ENCODE results near the gene TFPT.

TFPT gene, protein sequence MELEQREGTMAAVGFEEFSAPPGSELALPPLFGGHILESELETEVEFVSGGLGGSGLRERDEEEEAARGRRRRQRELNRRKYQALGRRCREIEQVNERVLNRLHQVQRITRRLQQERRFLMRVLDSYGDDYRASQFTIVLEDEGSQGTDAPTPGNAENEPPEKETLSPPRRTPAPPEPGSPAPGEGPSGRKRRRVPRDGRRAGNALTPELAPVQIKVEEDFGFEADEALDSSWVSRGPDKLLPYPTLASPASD

DNA sequence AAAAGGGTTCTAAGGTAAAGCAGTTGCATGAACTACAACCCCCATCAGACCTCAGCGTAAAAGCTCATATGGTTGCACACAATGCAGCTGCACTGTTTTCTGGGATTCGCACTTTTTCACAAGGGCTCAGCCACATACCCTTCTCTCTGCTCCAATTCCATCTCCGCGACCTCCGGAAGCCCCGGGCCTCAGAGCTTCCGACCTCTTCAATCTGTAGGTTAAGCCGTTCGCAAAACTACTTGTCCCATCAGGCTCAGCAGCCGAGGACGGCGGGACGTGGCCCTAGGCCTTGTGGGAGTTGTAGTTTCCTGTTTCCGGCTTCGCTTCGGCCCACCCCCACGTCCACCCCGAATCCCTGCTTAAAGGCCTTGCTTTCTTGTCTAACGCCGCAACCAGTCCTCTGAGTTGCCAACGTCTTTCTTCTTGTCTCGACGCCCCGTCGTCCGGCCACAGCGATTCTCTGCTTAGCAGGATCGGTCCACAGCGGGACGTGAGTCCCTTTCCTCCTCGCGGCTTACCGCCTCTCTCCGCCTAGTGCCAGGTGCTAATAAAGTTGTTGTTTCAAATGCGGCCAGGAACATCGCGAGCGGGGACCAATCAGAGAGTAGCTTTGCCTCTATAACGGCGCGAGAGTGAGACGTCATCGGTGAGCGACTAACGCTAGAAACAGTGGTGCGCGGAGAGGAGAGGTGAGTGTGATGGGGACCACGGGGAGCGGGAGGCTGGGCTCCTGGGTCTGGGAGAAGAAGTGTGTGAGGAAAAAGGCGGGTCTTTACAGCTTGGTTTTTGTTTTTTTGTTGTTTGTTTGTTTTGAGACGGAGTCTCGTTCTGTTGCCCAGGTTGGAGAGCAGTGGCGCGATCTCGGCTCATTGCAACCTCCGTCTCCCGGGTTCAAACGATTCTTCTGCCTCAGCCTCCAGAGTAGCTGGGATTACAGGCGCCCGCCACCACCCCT lies at the start of gene TFPT, which contains the start of gene PRPF31:
TSS of gene TFPT (minus strand) at position 549 of the 955 bp plus-strand sequence. CDS start at position 161, 388 bp downstream.
TSS of gene PRPF31 (plus strand) at position 646 of the 955 bp plus-strand sequence. CDS start 2,525 bp downstream, outside the sequence.
- peak; percentile 98 for DNase-seq

DNA sequence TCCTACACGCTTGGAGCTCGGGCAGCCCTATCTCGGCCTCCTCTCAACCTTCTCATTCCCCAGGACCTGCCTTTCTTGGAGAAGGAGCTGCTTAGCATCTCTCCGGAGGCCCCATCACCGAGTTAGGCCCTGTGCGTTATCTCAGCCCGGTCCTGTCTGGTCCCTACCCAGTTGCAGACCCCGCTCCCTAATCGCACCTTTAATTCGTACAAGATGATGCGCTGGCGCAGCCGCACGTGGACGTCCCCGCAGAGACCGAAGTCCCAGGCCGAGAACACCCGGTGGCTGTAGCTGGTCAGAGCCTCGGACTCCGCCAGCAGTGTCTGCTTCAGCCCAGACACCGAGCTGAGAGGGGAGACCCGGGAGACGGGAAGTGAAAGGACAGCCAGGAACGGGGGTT lies 49.8 kb upstream of the TFPT start:
- no peak for DNase-seq

DNA sequence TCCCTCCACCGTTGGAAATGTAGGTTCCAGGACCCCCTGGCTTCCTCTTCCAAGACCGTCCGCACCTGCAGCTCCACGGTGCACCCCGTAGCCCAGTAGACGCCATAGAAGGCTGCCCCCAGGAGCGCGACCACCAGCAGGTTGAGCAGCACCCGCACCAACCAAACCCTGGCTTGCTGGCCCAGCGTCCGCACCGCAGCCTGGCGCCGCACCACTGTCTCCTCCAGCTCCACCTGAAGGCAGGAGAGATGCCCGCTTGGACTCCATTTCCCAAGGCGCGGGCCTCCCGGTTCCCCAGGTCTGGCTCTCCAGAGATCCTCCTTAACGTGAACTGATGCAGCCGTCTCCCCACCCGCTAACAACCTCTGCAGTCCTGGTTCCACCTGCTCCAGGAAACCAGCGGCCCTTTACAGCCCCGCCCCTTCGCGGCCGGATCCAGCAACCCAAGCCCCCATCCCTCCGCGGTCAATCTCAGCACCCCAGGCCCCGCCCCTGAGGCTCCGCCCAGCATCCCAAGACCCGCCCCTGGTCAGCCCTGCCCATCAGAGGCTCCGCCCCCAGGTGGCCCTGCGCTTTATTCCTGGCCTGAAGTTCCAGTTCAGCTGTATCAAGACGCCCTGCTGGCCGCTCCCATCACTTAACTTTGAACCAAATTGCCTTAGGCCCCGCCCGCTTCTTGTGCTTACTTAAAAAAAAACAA lies 49.1 kb upstream of the TFPT start:
- no peak for DNase-seq

DNA sequence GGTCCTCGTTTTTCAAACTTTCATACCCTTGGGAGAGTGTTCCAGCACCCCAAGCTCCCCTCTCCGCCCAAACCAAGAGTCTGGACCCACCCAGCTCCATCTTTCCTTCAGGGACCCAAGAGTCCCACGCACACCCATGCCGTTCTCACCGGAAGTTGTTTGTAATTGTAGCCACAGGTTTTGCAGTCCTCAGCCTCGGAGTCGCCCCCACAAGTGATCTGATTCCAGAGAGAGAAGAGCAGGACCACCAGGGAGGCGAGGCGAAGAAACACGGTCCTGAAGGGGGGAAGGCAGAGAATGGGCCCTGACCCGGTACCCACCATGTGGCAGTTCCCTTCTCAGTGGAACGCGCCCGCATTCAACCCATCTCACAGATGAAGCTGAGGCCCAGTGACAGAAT lies 47.4 kb upstream of the TFPT start:
- no peak for DNase-seq

DNA sequence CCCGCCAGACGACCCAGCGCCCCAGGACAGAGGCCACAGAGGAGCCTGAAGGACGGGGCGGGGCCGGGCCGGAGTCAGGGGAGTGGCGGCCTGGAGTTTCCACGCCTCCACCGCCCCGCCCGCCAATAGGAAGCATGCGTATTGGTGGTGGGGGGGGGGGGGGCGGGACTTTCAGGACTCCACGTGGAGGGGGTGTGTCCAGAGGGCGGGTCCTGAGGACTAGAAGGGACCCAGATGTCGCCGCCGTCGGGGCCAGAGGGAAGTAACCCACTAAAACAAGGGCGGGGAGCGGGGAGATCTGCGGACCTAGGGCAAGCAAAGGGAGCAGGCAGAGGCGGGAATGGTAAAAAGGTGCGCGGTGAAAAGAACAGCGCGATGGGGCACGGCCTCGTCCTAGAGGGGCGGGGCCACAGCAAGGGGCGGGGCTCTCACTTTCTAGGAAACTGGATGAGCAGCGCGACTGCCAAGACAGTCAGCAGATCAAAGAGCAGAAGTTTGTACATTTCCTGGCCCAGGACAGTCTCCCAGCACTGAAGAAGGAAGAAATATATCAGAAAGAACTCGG lies 46.9 kb upstream of the TFPT start:
- DNase-seq, result no peak

DNA sequence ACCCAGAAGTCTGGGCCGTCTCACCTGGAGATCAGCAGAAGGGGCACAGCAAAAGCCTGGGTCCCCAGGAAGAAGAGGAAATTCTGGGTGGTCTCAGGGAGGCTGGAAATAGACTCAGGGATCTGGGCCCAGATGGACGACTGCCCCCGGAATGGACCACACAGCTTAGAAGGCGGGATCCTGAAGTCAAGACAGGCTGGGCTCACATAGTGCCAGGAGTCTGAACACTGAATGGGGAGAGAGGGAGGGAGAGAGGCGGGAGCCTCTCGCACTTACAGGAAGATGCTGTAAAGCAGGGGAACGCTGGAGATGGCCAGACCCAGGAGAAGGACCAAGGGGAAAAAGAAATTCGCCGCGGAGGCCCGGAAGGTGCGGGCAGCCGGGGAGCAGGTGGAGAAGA lies 45.4 kb upstream of the TFPT start:
- no peak for DNase-seq

DNA sequence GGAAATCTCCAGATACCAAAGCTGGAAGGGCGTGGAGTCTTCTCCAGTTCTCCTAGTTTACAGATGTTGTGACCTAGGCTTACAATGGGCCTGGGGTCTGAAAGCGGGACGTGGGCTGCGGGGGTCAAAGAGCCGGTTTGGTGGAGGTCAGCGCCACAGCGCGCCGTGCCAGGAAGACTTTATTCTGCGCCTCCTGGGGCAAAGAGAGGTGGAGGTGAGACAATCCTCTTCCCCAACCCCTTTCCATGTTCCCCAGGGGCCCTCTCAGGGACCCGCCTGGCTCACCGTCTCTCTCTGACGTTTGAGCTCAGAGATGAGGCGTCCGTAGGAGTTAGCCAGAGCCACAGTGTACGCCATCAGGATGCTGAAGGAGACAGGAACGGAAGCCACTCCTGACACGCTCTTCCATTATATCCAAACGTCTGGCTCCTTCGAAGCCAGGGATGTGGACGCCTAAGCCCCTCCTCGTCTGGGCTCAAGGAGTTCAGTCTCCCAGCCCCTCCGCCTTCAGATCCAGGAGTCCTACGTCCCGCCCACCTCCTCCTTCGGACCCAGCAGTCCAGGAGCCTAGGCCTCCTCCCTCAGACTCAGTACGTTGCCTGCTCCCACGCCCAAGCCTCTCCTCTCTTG lies 44.8 kb upstream of the TFPT start:
- peak; percentile 51 to 55 for DNase-seq

DNA sequence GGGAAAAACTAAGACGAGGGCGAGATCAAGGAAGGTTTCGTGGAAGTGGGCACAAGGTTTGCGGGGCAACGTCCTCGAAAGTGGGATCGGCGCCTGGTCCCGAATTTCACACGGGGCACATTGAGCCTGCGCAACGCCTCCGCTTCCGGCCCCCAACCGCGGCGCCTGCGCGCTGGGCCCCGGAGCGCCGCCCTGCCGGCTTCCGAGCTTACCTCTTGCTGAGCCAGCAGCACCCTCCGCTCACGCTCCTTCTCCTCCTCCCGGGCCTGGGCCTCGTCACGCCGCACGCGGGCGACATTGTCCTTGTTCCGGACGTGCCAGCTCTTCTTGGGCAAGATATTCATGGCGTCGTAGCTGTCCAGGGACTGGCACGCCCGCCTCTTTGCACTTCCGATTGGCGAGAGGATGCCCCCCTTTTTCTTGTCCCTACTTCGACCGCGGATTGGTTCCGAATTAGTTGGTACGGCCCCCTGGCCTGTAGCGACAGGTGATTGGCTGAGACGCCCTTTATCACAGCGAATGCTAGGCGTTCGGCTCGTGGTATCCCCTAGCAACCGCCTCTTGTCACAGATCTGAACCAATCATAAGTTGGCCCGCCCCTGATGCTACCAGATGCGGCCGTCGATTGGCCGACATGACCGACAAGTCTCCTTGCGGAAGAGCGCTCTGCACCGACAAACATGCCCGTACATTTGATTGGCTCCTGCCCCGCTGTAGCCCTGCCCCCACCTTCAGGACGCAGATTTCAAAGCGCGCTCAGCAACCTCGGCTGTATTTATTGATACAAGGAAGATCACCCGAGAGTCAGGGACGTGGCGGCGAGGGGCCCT lies 44.1 kb upstream of the TFPT start, which contains the start of gene LENG1:
TSS of gene LENG1 (minus strand) at position 370 of the 830 bp plus-strand sequence. CDS start at position 344, 26 bp downstream.
- DNase-seq, result peak; percentile 99 to 100

DNA sequence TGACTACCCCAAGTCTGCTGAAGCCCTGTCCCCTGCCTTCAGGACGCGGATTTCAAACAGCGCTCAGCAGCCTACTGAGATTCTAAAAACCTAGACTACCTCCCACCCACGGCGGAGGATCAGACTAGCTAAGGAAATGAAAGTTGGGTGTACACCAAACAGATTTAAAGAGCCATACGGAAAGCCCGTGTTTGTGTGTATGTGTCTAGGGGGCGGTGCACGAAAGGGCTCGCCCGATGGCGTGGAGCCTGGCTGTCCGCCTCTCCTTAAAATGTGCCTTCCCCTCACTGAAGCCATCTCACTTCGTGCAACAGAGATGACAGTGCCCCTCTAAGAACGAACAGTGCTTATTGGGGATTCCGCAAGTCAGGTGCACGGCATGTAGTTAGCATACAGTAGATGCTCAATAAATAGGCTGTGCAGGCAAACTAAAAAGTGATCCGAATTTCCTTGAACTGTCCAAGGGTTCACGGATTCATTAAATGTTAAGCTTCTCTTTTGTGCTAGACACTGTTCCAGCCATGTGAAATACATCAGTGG lies 43.4 kb upstream of the TFPT start:
- no peak for DNase-seq

DNA sequence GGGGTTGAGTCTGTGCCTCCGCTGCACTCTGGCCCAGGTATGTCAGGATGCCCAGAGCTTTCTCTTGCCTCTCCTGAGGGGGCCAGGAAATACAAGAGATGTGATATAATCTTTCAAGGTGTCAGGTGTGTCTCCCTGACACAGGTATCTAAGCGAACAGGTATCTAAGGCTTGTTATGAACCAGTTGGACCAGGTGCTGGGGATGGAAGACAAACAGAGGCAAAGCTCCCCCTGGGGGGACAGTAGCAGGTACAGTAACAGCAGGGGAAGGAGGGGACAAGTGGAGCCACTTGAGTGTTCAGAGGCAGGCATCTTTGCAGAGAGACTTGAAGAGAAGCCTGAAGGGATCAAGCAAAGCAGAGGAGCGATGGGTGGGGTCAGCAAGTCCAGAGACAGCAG lies 41.5 kb upstream of the TFPT start:
- no peak for DNase-seq

DNA sequence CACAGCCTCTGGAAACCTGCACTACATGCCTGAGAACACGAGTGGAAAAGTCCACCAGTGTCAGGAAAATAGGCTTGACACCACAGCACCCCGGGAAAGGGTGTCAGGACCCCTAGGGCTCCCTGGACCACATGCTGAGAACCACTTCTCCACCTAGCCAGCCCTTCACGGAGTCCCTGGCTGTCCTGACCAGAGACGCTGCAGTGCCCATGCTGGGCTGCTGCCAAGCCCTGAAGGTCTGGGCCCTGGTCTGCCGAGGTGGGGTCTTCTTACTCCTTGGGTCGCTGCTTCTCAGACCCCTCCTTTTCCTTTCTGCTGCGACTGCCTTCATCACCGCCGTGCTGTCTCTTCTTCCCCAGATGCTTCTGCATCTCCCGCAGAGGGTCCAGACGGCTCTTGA lies 41.0 kb upstream of the TFPT start:
- no peak for DNase-seq

DNA sequence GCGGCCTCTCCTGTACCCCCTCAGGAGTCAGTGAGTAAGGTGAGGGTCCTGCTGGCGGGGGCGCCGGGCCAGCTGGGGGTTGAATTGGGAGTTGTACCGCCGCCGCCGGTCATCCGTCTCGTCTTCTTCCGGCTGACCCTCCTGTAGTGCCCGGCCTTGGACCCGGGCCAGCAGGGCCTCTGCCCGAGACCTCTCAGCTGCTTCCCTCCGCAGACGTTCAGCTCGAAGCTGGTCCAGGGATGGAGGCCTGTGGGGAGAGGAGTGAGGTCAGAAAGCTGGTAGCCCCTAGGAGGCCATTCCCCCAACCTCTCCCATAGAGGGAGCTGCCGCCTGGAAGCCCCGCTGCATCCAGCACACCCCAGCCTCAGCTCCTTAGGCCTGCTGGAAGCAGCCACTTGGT lies 40.2 kb upstream of the TFPT start:
- no peak for DNase-seq

DNA sequence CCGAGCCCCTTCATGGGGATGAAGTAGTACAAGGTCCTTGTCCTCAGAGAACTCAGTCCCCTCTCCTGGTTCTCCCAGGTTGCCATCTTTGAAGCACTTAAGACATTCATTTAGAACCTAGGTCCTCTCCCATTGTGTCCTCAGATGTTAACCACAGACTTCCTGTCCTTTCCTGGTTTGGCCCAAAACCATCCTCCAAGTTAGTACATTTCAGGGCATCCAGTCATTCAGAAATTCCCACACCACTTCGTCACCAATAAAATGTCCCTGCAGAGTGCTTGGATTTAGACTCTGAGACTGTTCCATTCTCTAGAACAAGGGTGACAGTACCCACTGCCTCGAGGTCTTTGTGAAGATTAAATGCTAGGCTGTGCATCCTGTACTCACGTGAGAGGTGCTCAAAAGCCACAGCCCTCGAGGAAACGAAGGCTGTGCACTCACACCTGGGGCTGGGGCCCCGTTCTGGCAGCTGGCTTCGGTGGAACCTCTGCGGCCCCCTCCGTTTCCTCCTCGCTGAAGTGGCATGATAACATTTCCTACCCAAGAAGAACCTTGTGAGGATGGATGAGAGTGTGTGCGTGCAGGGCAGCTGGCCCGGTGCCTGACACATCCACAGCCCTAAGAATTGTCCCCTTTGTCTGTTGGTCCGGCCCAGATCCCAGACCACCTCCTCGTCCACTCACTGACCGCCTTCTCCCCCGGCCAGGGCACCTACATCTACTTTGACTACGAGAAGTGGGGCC lies 39.3 kb upstream of the TFPT start:
- DNase-seq, result no peak

DNA sequence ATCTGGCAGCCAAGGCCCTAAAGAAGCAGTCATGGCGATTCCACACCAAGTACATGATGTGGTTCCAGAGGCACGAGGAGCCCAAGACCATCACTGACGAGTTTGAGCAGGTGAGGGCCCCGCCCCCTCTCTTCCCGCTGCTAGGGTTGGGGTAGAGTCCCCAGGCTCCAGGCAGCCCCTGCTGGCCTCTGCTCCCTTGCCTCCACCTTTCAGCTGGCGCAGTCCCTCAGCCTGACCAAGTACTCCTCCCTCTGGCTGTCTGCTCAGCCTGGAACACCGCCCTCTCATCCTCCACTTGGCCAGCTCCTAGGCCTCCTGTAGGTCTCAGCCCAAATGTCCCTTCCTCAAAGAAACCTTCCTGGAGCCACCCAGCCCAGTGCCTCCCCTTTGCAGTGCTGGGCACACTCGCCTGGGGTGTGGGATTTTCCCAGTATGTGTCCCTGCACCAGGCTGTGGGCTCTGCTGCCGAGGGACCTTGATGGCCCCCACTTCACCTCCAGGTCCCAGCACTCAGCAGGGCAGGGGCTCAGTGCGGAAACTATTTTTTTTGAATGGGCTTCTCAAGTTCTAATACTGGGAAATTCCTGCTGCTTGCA lies 38.4 kb upstream of the TFPT start:
- DNase-seq, result no peak

DNA sequence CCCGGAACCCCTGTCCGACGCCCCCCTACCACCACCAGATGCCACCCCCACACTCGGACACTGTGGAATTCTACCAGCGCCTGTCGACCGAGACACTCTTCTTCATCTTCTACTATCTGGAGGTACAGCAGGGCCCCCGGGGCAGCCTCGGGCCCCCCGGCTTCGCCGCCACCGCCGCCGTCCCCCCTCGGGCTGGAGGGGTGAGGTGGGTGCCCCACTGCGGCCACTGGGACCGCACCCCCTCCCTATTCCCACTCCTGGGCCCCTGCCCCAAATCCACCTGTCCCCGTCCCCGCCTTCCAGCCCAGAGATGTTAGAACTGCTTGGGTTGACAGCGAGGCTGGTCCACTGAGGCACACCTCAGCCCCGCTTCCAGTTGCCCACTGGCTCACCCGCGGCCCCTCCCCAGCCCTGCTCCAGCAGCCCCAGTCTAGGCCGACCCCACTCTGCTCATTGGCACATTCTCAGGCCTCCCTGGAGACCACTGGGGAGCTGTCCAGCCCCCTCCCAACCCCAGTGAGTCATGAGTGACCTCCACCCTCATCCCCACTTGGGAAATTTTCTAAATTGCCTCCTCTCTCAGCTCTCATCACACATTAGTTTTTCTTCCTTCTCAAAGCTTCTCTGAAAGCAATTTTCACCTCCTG lies 37.5 kb upstream of the TFPT start:
- no peak for DNase-seq

DNA sequence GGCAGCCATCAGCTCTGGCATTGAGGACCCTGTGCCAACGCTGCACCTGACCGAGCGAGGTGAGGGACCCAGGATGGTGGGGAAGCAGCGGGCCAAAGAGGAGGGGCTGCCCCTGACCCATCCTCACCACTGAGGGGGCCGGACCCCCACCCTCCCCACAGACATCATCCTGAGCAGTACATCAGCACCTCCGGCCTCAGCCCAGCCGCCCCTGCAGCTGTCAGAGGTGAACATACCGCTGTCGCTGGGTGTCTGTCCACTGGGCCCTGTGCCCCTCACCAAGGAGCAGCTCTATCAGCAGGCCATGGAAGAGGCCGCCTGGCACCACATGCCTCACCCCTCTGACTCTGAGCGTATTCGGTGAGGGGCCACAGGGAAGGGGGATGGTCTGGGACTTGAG lies 36.8 kb upstream of the TFPT start:
- no peak for DNase-seq

DNA sequence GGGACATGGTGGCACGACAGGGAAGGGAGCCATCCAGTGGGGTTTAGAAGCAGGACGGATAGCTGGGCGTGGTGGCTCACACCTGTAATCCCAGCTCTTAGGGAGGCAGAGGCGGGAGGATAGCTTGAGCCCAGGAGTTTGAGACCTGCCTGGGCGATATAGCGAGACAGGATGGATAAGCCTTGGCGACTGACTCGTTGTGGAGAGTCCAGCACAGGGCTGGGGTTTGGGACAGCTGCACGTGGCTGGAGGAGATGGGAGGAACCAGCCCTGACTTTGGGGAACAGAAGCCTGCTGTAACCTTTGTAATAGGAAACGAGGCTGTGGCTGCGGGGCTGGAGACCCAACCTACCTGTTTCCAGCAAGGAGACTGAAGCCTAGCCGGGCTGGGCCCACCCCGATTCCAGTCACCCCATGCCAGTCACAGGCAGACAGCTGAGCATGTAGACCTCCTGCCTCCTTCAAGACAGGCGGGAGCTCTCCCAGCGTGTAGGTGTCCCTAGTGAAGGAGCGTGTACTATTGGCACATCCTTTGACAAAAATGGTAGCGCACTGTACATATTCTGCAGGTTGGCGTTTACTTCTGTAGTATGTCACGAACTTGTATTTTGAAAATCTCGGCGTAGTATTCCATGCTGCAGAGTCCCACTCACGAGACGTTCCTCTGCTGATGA lies 36.0 kb upstream of the TFPT start:
- no peak for DNase-seq

DNA sequence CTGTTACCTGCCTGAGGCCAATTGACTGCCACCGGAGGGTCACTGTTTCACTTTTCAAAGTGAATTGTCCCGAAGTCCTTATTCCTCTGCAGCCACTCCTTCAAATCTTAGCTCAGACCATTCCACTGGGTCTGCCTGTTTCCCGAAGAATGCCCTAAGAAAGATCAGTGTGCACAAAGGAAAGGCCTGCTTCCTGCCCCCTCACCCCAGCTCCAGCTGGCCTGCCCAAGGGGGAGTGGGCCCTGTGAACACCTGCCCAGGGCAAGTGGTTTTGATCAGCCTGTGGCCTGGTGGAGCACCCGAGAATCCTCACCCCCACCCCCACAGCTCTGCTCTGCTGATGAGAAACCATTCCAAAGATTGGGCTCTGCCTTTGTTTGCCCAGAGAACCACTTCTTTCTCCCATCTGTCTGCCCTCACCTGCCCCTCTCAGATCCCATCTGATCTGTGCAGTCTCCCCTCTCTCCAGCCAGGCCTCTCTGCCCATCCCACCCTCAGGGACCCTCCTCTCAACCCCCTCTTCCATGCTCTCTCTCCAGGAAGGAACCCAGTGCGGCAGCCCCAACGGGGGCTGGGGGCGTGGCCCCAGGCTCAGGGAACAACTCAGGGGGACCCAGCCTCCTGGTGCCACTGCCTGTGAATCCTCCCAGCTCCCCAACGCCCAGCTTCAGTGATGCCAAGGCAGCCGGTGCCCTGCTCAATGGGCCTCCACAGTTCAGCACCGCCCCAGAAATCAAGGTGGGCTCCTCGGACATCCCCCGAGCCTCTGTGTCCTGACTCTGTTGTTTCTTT lies 33.8 kb upstream of the TFPT start:
- no peak for DNase-seq
